GM18519 (cell line): ENCODE measurements around the gene LYSMD2.
"Not testable (repeated sequence)": the region's sequence is repeated elsewhere in the genome, so short reads cannot be mapped to it uniquely, and the experiment has no call there.

Experiments
- ATAC-seq: cut with Tn5 transposase; IDR thresholded peaks from one replicate; pipeline ENCODE4 v1.9.1; 2021; ENCODE audit warnings: mild to moderate bottlenecking, moderate library complexity; ENCODE audit not compliant: unreplicated experiment, low FRiP score

LYSMD2 gene

DNA sequence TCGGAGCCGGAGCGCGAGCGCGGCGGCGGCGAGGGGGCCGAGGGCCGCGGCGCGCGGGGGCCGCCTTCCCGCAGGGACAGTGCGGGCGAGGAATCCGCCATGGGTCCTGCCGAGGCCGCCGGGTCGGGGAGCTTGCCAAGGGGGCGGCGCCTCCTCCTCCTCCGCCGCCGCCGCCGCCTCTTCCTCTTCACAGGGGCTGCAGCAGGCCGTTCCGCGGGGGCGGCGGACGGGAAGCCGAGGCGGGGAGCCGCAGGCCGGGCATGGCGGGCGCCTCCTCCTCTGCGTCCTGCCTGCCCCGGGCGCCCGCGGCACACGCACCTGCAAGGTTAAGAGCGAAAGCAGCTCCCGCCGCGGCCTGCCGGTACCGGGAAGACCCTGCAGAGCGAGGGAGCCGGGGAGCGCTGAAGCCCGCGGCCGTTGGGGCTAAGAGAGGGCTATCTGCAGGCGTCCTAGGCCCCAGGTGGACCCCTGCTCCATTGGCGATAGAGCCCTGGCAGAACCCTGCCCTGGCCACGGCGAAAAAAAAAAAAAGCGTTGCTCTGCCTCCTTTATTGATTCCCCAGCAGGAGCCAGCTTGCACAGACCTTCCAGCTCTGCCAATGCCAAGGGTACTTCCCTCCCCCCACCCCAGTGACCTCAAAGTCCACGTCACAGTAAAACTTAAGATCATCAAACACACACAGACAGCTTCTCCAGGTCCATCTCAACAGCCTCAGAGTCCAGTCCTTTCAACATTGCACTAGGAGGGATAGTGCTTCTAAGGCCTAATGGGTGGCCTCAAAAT, at the start of gene LYSMD2:
TSS of gene LYSMD2 (minus strand) at position 134 of the 784 bp plus-strand sequence. CDS start at position 101, 33 bp downstream.
- no peak for ATAC-seq

GRCh38 chr15:51787130-51787529, 49.7 kb upstream of the LYSMD2 start:
- ATAC-seq = not testable (repeated sequence)

DNA sequence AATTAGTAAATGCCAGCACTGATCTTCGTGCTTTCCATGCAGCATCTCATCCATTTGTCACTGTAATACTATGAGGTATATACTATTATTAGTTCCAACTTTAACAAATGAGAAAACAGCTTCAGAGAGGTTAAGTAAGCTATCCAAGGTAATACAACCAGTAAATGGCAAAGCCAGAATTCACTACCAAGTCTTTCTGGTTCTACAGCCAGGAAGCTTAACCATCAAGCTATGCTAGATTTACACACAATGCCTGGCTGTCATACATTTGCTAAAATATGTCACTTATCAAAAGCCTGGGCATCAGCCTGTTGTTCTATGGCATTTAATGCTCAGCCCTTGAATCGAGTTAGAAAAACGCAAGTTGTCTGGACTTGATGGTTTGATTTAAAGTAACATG, 46.5 kb upstream of the LYSMD2 start:
- ATAC-seq = no peak

DNA sequence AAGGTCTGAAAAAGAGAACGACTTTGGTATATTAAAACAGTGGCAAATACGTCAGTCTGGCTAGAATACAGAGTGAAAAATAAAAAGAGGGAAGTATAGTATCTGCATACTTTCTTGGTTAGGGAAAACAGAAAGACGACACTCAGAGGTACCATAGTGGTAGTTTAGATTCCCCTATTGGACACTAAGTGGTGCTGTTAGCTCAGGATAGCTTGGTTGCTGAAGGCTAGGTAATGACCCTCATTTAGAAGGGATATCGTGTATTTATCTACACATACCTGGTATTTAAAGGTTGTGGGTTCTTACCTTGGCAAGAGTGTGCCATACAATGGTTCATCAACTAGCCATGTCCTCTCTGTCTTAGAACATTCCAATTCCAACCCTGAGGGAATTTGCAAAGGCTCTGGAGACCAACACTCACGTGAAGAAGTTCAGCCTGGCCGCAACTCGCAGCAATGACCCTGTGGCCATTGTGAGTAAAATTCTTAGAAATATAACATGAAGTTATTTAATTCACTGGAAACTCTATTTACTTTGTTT, 45.0 kb upstream of the LYSMD2 start:
- ATAC-seq = no peak

GRCh38 chr15:51781506-51781905, 44.1 kb upstream of the LYSMD2 start:
- ATAC-seq = no peak

DNA sequence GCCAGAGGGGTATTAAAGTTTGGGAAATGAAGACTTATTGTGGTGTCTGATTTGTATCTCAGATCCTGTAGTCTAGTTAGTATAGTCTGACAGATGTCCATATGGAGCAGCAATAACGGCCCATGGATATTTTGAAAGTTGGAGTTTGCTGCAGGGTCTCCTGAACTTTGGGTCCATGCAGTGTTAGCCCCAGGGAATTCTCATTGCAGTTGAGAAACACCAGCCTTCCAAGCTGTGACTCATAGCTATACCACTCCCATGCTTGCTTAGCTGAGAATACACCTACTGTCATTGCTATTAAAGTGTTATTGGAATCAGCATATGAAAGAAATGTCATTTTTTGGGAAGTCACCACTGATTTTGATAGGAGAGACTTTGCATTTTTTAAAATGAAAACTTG, 43.2 kb upstream of the LYSMD2 start:
- ATAC-seq = no peak

DNA sequence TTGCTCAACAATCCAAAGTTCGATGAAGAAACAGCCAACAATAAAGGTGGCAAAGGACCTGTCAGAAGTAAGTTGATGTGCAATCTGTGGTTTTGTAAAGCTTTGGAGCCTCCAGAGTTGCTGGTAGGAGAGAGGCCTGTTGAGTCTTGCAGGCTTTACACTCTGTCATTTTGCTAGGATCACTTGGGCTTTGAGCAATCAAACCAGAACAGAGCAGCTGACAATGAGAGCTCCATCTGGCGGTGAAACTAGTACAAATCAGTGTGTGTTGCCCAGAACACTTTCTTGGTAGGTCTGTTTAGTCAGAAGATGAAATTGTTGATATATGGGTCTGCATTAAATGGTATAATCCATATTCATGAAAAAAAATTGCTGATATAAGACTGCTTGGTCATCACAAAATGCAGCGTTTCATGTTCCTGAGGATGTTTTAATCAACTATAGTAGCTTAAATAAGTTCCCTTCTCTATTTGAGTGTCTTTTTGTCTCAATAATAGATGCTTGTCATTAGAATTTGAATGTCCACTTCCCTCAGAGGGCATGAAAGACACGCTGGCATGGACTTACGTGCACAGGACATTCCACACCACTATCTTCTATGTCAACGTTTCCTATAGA, 39.6 kb upstream of the LYSMD2 start:
- no peak for ATAC-seq

DNA sequence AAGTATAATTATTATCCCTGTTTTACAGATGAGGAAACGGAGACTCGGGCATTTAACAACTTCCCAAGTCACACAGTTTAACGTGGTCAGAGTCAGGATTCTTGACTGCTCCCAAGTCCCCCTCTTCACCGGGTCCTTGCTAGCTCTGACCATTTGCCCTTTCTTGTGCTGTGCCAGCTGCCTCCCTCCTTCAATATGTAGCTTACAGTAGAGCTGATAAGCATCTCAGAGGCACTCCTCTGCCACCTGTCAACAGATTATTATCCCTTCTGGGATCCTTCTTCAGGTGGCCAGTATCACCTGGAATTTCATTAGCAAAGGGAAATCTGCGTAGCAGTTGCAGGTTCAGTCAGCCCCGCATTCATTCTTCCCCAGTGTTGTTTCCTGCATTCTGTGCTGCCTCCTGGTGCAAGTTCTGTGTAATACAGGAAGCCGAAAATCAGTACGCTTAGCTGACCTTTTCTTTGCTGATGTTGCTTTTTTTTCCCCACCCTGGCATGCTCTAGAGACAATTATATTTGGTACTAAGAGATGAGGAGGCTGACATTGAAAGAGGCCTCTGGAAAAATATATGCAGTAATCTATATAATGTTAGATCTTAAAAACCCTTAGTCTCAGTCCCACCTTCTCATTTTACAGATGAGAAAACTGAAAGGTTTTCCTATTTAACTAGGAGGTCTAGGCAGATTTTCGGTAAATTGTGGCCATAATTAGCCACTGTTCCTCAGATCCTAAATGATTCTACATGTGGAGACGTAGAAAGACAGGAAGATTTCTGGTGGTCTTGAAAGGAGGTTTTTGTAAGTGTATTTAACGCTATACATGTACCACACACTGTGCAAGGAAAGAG, 38.7 kb upstream of the LYSMD2 start:
- no peak for ATAC-seq

GRCh38 chr15:51774916-51775315, 37.5 kb upstream of the LYSMD2 start:
- ATAC-seq = no peak

GRCh38 chr15:51771773-51772172, 34.3 kb upstream of the LYSMD2 start:
- ATAC-seq = no peak

DNA sequence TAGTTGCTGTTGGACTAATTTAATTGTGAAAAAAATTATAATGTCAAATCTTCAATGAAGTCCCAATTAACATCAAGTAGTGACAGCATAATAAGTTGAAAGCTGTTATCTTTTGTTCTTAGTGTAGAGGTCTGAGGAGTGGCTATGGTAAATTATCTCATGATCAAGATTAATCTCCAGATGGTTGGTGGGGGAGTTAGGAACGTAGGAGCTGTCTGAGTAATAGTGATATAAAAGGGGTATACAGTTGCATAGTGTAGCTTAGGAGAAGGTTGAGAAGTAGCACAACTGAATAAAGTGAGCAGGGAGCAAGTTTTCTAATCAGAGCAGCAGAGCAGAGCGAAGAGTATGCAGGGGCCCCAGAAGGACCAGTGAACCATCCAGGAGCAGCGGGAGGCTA, 33.4 kb upstream of the LYSMD2 start:
- no peak for ATAC-seq

DNA sequence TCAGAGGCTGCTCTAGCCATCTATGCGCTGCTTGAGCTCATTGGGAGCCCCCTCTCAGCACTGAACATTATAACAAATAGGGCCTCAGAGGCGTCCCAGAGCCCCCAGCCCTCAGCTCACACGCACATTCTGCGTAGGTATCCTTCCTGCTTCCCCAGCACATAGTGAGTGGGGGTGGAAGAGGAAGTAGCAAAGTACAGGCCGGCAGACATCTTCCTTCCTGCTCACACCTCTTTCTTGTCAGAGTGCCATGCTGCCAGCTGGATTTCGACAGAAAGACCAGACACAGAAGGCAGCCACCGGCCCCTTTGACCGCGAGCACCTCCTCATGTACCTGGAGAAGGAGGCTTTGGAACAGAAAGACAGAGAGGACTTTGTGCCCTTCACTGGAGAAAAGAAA, 30.6 kb upstream of the LYSMD2 start:
- no peak for ATAC-seq

GRCh38 chr15:51766341-51766740, 28.9 kb upstream of the LYSMD2 start:
- ATAC-seq = no peak

DNA sequence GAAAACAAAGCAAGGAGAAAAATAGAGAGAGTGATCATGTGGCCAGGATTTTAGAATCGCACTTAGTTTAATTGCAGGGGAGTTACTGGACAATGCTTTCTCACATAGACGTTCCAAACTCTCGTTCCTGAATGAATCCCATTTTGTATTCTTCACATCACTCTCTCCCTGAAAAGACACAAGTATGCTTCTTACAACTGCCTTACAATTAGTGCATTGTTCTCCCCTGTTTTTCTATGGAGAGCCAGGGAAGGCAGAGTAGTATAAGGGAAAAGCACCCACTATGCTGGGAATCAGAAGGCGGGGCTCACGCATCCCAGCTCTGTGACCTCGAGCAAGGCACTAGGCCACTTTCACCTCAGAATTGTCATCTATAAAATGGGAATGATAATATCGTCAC, 28.3 kb upstream of the LYSMD2 start:
- ATAC-seq = no peak

GRCh38 chr15:51760805-51761204, 23.4 kb upstream of the LYSMD2 start:
- ATAC-seq = no peak

DNA sequence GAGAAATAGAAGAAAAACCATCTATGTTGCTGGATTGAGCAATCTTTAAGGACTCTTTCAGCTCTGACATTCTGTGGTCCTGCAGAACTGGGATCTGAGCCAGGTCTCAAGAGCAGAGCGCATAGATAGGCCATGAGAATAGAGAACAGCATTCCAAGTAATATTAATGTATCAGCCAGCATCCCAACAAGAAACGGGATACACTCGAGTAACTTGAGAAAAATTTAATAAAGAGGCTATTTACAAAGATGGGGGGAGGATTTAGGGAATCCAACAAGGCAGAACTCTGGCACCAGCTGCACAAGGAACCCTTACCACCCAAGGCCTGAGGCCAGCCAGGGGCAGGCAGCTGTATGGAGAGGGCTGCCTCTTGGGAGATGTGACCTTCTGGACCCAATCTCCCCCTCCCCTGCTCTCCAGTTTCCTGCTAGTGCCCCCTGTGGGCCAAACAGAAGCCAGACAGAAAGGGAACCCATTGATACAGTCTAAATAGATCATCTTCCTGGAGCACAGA, 22.2 kb upstream of the LYSMD2 start:
- no peak for ATAC-seq

GRCh38 chr15:51758645-51759044, 21.2 kb upstream of the LYSMD2 start:
- ATAC-seq = no peak

DNA sequence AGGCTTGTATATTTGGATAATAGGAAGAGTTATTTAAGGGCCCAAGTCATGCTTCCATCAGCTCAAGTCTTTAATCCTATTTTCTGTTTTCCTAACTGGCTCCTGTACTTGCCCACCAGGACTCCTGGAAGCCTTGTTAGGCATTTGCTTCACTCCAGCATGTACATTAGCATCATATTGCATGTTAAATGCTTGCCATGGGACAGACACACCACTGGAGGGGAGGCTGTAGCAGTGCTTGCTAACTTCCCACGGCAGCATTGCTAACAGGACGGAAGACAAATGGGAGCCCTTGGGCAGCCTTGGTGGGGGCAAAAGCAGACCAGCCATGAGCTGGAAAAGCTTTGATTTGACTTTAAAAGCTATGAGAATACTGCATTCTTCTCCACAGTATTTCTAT, 20.0 kb upstream of the LYSMD2 start:
- ATAC-seq = no peak

- ATAC-seq = no peak
Observed at GRCh38 chr15:51756482-51756881, 19.0 kb upstream of the LYSMD2 start.

GRCh38 chr15:51755790-51756189, 18.3 kb upstream of the LYSMD2 start:
- ATAC-seq = no peak

GRCh38 chr15:51754267-51754666, 16.8 kb upstream of the LYSMD2 start:
- ATAC-seq = no peak
